Measurements from ENCODE around the gene CRHR2. TPM values are rescaled to one million over a fixed set of nuclear protein-coding genes. Genes with fewer than 3 reads are reported as not detected.

Gene CRHR2
- total and polyA plus RNA-seq, 12 donors = under 0.01 to 0.03 TPM; not detected in 10

DNA sequence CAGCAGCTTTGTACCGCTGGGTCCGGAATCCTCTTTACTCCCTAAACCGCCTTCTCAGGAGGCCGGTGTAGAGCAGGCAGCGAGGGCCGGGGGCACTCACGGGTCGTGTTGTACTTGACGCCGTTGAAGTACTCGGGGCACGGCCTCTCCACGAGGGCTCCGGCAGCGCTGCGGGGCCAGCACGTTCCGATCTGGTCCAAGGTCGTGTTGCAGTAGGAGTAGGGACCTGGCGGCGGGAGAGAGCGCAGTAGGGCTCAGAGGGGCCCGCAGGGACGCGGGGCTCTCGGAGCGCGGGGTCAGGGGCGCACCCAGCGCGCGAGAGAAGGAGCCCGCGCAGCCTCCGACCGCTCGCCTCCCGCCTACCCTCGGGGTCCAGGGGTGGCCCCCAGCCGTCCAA is 443 bp downstream of the CRHR2 start:
- Histone ChIP-seq H3K9me3 (replicated peaks in 1 of 3) (no peaks in the 10 kb centered on the region), H3K4me1 (replicated peaks in 1 of 2) (peaks cover 7 to 13% of the 10 kb centered on the region in 2 donors), H3K4me3 (peak overlapping the region in 2 of 4 donors; percentile 16 to 53), H3K27ac (no peak overlapping the region), H3K27me3 (peaks cover 17% of the 10 kb centered on the region), H3K36me3 (replicated peaks in 1 of 2) (no peaks in the 10 kb centered on the region)
- TF ChIP-seq POLR2A (IDR thresholded peaks at IDR 0.05) = no peak
- TF ChIP-seq, protein P1, sequence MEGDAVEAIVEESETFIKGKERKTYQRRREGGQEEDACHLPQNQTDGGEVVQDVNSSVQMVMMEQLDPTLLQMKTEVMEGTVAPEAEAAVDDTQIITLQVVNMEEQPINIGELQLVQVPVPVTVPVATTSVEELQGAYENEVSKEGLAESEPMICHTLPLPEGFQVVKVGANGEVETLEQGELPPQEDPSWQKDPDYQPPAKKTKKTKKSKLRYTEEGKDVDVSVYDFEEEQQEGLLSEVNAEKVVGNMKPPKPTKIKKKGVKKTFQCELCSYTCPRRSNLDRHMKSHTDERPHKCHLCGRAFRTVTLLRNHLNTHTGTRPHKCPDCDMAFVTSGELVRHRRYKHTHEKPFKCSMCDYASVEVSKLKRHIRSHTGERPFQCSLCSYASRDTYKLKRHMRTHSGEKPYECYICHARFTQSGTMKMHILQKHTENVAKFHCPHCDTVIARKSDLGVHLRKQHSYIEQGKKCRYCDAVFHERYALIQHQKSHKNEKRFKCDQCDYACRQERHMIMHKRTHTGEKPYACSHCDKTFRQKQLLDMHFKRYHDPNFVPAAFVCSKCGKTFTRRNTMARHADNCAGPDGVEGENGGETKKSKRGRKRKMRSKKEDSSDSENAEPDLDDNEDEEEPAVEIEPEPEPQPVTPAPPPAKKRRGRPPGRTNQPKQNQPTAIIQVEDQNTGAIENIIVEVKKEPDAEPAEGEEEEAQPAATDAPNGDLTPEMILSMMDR (IDR thresholded peaks at IDR 0.05) = no peak
- WGBS, 4 donors = 0 to 5% (median 1%) methylated on average over 8 to 40 of the region's 40 CpGs; no CpG with 5 or more reads in 1 of the 4 donors
- no peak for DNase-seq
- intact Hi-C loops (cut with DNase I) = no loop called here

- Histone ChIP-seq H3K27ac (no peak overlapping the region), H3K27me3 (peaks cover 17% of the 10 kb centered on the region), H3K4me3 (peak overlapping the region in 2 of 4 donors; percentile 16 to 53), H3K4me1 (replicated peaks in 1 of 2) (peaks cover 7 to 13% of the 10 kb centered on the region in 2 donors), H3K9me3 (replicated peaks in 1 of 3) (no peaks in the 10 kb centered on the region), H3K36me3 (replicated peaks in 1 of 2) (no peaks in the 10 kb centered on the region)
- DNase-seq = no peak
- intact Hi-C loops (cut with DNase I) = no loop called here
- WGBS, 4 donors = 21 to 54% (median 25%) methylated on average over 11 to 16 of the region's 16 CpGs
- TF ChIP-seq, protein P1 (IDR thresholded peaks at IDR 0.05) = no peak
- no peak for TF ChIP-seq POLR2A (IDR thresholded peaks at IDR 0.05)
Observed at GRCh38 chr7:30681331-30681797, 892 bp downstream of the CRHR2 start.

DNA sequence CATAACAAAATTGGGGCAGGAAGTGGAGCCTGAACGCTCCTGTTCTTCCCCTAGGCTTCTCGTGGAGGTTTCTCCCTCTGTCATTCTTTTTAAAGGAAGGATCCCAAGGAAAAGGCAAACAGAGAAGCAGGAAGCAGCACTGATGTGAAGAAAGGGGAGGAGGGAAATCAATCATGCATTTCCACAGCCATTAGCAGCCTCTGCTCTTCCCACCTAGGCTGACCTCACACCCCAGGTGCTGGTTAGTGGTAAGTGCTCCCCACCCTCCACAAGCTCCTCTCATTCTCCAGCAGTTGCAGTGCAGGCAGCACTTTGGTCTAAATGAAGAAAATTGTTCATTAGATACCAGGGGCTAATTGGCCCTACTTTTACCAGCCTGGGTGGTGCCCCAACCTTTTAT is 2.6 kb downstream of the CRHR2 start:
- intact Hi-C loops (cut with DNase I) = no loop called here
- Histone ChIP-seq H3K27me3 (peaks cover 17% of the 10 kb centered on the region), H3K27ac (no peak overlapping the region), H3K4me1 (replicated peaks in 1 of 2) (peaks cover 7 to 13% of the 10 kb centered on the region in 2 donors), H3K9me3 (replicated peaks in 1 of 3) (no peaks in the 10 kb centered on the region), H3K36me3 (replicated peaks in 1 of 2) (no peaks in the 10 kb centered on the region), H3K4me3 (no peak overlapping the region)
- DNase-seq = no peak
- TF ChIP-seq POLR2A (IDR thresholded peaks at IDR 0.05) = no peak
- TF ChIP-seq, protein P1 (IDR thresholded peaks at IDR 0.05) = no peak
- WGBS, 4 donors = 13 to 21% (median 19%) methylated on average over 2 of the region's 2 CpGs

DNA sequence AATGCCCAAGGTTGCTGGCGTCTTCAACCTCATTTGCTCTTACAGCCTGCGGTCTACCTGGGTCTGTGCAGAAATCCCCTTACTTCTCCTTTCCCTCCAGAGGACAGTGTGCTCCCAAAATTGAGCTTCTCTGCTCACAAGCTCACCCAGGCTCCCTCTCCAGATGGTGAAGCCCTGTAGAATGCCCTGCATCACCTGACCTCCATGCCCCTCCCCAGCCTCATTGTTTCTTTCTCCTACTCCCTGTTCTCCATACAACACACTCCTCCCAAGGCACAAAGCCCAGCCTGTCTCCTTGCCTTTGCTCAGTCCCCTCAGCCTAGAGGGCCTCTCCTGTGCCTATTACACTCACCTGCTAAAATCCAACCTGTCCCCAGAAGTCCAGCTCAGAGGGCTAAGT is 3.5 kb downstream of the CRHR2 start:
- no peak for DNase-seq
- Histone ChIP-seq H3K27ac (no peak overlapping the region), H3K4me1 (replicated peaks in 1 of 2) (peaks cover 7 to 13% of the 10 kb centered on the region in 2 donors), H3K4me3 (no peak overlapping the region), H3K27me3 (peaks cover 17% of the 10 kb centered on the region), H3K36me3 (replicated peaks in 1 of 2) (no peaks in the 10 kb centered on the region), H3K9me3 (replicated peaks in 1 of 3) (no peaks in the 10 kb centered on the region)
- TF ChIP-seq, protein P1 (IDR thresholded peaks at IDR 0.05) = no peak
- no peak for TF ChIP-seq POLR2A (IDR thresholded peaks at IDR 0.05)
- intact Hi-C loops (cut with DNase I) = no loop called here
- WGBS, 4 donors = 74 to 82% (median 77%) methylated on average over 2 of the region's 2 CpGs
